ENCODE results near the gene NCAM1. TPM values are rescaled to one million over a fixed set of nuclear protein-coding genes. Genes with fewer than 3 reads are reported as not detected.

NCAM1 gene
- total and polyA plus RNA-seq, 9 of the 15 experiments (the other 6 are each of a cell fraction or from before 2014, with no cell fraction given), result 0.09 to 0.23 TPM; not detected in 7

DNA sequence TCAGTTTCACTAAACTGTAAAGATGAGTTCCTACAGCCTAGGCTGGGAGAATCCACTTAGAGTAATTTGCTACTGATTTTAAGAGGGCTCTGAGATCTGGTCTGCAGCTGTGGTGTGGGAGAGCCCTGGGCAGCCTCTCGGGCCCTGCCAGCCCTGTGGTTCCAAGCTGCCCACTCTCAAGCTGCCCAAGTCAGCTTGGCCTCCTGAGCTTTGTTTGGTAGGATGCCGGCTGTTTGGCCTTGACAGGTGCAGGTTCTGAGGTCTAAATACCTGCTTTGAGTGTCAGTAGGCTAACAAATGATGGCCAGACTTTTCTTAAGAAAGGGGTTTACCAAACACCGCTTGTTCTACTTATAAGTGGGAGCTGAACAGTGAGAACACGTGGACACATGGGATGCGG lies 219.9 kb downstream of the NCAM1 start:
- WGBS (ENCODE audit: insufficient coverage, low coverage, missing lambda C conversion rate), result 1% methylated on average over 5 of the region's 5 CpGs
- in situ Hi-C loops (cut with MboI), result no loop called here
- TF ChIP-seq FOSL1 (tag; conservative IDR thresholded peaks at IDR 0.05), result no peak
- TF ChIP-seq NFIC (IDR thresholded peaks at IDR 0.05), result no peak
- TF ChIP-seq, protein P1, sequence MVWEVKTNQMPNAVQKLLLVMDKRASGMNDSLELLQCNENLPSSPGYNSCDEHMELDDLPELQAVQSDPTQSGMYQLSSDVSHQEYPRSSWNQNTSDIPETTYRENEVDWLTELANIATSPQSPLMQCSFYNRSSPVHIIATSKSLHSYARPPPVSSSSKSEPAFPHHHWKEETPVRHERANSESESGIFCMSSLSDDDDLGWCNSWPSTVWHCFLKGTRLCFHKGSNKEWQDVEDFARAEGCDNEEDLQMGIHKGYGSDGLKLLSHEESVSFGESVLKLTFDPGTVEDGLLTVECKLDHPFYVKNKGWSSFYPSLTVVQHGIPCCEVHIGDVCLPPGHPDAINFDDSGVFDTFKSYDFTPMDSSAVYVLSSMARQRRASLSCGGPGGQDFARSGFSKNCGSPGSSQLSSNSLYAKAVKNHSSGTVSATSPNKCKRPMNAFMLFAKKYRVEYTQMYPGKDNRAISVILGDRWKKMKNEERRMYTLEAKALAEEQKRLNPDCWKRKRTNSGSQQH (CRISPR knock-in tag; IDR thresholded peaks at IDR 0.05), result no peak
- TF ChIP-seq, protein P2, sequence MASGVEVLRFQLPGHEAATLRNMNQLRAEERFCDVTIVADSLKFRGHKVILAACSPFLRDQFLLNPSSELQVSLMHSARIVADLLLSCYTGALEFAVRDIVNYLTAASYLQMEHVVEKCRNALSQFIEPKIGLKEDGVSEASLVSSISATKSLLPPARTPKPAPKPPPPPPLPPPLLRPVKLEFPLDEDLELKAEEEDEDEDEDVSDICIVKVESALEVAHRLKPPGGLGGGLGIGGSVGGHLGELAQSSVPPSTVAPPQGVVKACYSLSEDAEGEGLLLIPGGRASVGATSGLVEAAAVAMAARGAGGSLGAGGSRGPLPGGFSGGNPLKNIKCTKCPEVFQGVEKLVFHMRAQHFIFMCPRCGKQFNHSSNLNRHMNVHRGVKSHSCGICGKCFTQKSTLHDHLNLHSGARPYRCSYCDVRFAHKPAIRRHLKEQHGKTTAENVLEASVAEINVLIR (CRISPR knock-in tag; IDR thresholded peaks at IDR 0.05), result no peak
- no peak for TF ChIP-seq CEBPG (CRISPR knock-in tag; IDR thresholded peaks at IDR 0.05)
- TF ChIP-seq CEBPG (tag; conservative IDR thresholded peaks at IDR 0.05 in 1 of 2, IDR thresholded peaks at IDR 0.05 in 1 of 2), result no peak
- TF ChIP-seq, protein P3, sequence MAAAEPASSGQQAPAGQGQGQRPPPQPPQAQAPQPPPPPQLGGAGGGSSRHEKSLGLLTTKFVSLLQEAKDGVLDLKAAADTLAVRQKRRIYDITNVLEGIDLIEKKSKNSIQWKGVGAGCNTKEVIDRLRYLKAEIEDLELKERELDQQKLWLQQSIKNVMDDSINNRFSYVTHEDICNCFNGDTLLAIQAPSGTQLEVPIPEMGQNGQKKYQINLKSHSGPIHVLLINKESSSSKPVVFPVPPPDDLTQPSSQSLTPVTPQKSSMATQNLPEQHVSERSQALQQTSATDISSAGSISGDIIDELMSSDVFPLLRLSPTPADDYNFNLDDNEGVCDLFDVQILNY (CRISPR knock-in tag; IDR thresholded peaks at IDR 0.05), result no peak
- no peak for TF ChIP-seq HDAC1 (IDR thresholded peaks at IDR 0.05)
- TF ChIP-seq, protein P4, sequence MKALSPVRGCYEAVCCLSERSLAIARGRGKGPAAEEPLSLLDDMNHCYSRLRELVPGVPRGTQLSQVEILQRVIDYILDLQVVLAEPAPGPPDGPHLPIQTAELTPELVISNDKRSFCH (CRISPR knock-in tag; IDR thresholded peaks at IDR 0.05), result no peak
- TF ChIP-seq, protein P4 (tag; IDR thresholded peaks at IDR 0.05), result no peak
- no peak for TF ChIP-seq CBX8 (IDR thresholded peaks at IDR 0.05; ENCODE audit: borderline replicate concordance, extremely low read depth, low read depth, low read length, poor library complexity, severe bottlenecking)
- TF ChIP-seq, protein P5, sequence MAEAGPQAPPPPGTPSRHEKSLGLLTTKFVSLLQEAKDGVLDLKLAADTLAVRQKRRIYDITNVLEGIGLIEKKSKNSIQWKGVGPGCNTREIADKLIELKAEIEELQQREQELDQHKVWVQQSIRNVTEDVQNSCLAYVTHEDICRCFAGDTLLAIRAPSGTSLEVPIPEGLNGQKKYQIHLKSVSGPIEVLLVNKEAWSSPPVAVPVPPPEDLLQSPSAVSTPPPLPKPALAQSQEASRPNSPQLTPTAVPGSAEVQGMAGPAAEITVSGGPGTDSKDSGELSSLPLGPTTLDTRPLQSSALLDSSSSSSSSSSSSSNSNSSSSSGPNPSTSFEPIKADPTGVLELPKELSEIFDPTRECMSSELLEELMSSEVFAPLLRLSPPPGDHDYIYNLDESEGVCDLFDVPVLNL (CRISPR knock-in tag; IDR thresholded peaks at IDR 0.05; ENCODE audit: low read depth), result no peak
- no peak for TF ChIP-seq GATAD2A (IDR thresholded peaks at IDR 0.05)
- no peak for TF ChIP-seq ETV6 (IDR thresholded peaks at IDR 0.05; ENCODE audit: borderline replicate concordance in 1 of 2, low read depth in 2 of 2, low read length in 1 of 2)
- no peak for TF ChIP-seq ETV6 (CRISPR knock-in tag; IDR thresholded peaks at IDR 0.05; ENCODE audit: borderline replicate concordance)
- TF ChIP-seq, protein P6, sequence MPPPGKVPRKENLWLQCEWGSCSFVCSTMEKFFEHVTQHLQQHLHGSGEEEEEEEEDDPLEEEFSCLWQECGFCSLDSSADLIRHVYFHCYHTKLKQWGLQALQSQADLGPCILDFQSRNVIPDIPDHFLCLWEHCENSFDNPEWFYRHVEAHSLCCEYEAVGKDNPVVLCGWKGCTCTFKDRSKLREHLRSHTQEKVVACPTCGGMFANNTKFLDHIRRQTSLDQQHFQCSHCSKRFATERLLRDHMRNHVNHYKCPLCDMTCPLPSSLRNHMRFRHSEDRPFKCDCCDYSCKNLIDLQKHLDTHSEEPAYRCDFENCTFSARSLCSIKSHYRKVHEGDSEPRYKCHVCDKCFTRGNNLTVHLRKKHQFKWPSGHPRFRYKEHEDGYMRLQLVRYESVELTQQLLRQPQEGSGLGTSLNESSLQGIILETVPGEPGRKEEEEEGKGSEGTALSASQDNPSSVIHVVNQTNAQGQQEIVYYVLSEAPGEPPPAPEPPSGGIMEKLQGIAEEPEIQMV (tag; conservative IDR thresholded peaks at IDR 0.05; ENCODE audit: low read depth), result no peak
- TF ChIP-seq ZNF696 (CRISPR knock-in tag; conservative IDR thresholded peaks at IDR 0.05), result no peak

More for the DNA sequence above, 219.9 kb downstream of the NCAM1 start:
- H3K4me1 ChIP-seq (replicated peaks in 1 of 2; ENCODE audit: control insufficient read depth in 2 of 2, insufficient read depth in 2 of 2, low read length in 2 of 2), result no peaks in the 10 kb centered on the region
- no peak overlapping the region for H3K4me2 ChIP-seq (ENCODE audit: insufficient read depth, low read length)
- no peak overlapping the region for H3K4me3 ChIP-seq
- no peak overlapping the region for H3K9ac ChIP-seq (ENCODE audit: insufficient read depth in 1 of 2, low read depth in 2 of 2, low read length in 2 of 2)
- no peak for ATAC-seq
- H3K79me2 ChIP-seq (ENCODE audit: control insufficient read depth, insufficient read depth, low read length), result no peaks in the 10 kb centered on the region
- H3K9me3 ChIP-seq (replicated peaks; ENCODE audit: control insufficient read depth, insufficient read depth, low read depth, low read length), result no peaks in the 10 kb centered on the region
- H3K27me3 ChIP-seq (ENCODE audit: control insufficient read depth in 2 of 2, insufficient read depth in 2 of 2, low read length in 2 of 2), result peaks cover 2 to 36% of the 10 kb centered on the region in 2 experiments; a peak in 2 of 5 replicates
- intact Hi-C loops (cut with micrococcal nuclease), result no loop called here
- no peak overlapping the region for H3K27ac ChIP-seq (ENCODE audit: extremely low read depth, low read depth, low read length)
- no TSS peak for BruUV-seq (replicated peaks)
- no peaks in the 10 kb centered on the region for H4K20me1 ChIP-seq (replicated peaks; ENCODE audit: control insufficient read depth, insufficient read depth, low read length)
- no peaks in the 10 kb centered on the region for H3K9me1 ChIP-seq (ENCODE audit: control insufficient read depth, insufficient read depth, low read length)
- POLR2A ChIA-PET, result no interaction called here
- FAIRE-seq, result no peak
- CTCF ChIA-PET (ENCODE audit: low intra/inter-chr PET ratio), result no interaction called here
- no peaks in the 10 kb centered on the region for H3K36me3 ChIP-seq (ENCODE audit: control insufficient read depth, insufficient read depth, low read length)
- DNase-seq (ENCODE audit: extremely low read depth in 1 of 4, low spot score in 3 of 4), result no peak
- H2AFZ ChIP-seq (ENCODE audit: low read depth, low read length), result no peak overlapping the region

All from K562 (cell line).